Measurements from ENCODE around the gene MTX3. TPM values are rescaled to one million over a fixed set of nuclear protein-coding genes. Genes with fewer than 3 reads are reported as not detected.

MTX3 gene, protein sequence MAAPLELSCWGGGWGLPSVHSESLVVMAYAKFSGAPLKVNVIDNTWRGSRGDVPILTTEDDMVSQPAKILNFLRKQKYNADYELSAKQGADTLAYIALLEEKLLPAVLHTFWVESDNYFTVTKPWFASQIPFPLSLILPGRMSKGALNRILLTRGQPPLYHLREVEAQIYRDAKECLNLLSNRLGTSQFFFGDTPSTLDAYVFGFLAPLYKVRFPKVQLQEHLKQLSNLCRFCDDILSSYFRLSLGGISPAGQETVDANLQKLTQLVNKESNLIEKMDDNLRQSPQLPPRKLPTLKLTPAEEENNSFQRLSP
- 10 to 100 TPM; 10.6 to 13.6 (median 10.9) TPM for total RNA-seq
- total RNA-seq (2013): 14.5 TPM

DNA sequence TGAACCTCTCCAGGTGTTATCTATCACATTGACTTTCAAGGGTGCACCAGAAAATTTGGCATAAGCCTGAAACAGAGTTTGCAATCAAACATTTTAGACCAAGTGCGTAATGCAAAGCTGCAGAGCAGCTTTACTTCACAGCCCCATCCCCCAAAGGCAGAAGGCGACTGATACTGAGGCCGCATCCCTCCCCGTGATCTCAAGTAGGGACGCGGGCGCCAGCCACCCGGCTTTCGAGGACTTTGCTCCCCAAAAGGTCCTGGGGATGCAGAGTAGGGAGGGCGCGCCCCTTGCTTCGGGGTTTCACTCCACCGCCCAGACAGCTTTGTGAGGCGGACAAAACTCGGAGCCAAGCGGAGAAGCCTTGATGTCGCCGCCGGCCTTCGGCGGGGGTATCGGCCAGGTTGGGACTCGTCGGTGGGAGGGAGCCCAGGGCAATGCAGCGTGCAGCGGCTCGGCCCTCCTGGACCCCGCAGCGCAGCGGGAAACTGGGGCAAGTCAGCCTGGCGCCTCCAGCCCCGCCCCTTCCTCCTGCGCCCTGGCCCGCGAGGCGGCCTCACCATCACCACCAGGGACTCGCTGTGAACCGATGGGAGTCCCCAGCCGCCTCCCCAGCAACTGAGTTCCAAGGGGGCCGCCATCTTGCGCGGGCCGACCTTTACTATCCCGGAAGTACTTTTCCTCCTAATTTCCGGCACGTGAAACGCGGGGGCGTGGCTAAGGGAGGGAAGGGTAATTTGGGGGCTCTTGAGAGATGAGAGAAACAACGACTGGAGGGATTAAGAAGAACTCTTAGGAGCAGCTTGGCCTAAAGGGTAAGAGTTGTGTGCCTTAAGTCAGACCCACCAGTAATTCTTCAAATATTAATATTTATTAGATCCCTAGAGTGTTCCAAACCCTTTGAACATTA is at the start of gene MTX3:
Gene MTX3, minus strand, starts transcription at position 665 of the 910 bp plus-strand sequence. Its CDS starts 24 bp downstream, at position 641.
- peaks cover 15% of the 10 kb centered on the region for H3K36me3 ChIP-seq (ENCODE audit: control insufficient read depth, insufficient read depth, low read length)
- Mint-ChIP-seq H3K27me3 (ENCODE audit: low read depth in 2 of 2) (peaks cover 13 to 24% of the 10 kb centered on the region in 2 donors), H3K4me3 (peak within 1 kb of the TSS; percentile 80), H3K4me1 (peaks cover 18 to 19% of the 10 kb centered on the region in 2 donors), H3K9me3 (no peaks in the 10 kb centered on the region), H3K36me3 (peaks cover 10% of the 10 kb centered on the region), H3K27ac (peak within 1 kb of the TSS; percentile 71 to 85)
- intact Hi-C loops (cut with micrococcal nuclease): no loop called here
- peak; percentile 92 to 97 (median 92) for ATAC-seq
- peak within 1 kb of the TSS; percentile 61 for H3K4me3 ChIP-seq (ENCODE audit: low read length)
- TF ChIP-seq, protein P1, sequence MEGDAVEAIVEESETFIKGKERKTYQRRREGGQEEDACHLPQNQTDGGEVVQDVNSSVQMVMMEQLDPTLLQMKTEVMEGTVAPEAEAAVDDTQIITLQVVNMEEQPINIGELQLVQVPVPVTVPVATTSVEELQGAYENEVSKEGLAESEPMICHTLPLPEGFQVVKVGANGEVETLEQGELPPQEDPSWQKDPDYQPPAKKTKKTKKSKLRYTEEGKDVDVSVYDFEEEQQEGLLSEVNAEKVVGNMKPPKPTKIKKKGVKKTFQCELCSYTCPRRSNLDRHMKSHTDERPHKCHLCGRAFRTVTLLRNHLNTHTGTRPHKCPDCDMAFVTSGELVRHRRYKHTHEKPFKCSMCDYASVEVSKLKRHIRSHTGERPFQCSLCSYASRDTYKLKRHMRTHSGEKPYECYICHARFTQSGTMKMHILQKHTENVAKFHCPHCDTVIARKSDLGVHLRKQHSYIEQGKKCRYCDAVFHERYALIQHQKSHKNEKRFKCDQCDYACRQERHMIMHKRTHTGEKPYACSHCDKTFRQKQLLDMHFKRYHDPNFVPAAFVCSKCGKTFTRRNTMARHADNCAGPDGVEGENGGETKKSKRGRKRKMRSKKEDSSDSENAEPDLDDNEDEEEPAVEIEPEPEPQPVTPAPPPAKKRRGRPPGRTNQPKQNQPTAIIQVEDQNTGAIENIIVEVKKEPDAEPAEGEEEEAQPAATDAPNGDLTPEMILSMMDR (IDR thresholded peaks at IDR 0.05): no peak
- no peaks in the 10 kb centered on the region for H3K9me3 ChIP-seq (ENCODE audit: control insufficient read depth, insufficient read depth, low read length)
- peaks cover 7% of the 10 kb centered on the region for H3K27me3 ChIP-seq (ENCODE audit: control insufficient read depth, insufficient read depth, low read length)
- H3K27ac ChIP-seq (ENCODE audit: low read length): peak within 1 kb of the TSS; percentile 71
- peak; percentile 70 to 92 for DNase-seq
- WGBS (ENCODE audit: insufficient coverage): 6% methylated on average over 46 of the region's 50 CpGs
- peaks cover 15% of the 10 kb centered on the region for H3K4me1 ChIP-seq (ENCODE audit: control insufficient read depth, insufficient read depth, low read length)

DNA sequence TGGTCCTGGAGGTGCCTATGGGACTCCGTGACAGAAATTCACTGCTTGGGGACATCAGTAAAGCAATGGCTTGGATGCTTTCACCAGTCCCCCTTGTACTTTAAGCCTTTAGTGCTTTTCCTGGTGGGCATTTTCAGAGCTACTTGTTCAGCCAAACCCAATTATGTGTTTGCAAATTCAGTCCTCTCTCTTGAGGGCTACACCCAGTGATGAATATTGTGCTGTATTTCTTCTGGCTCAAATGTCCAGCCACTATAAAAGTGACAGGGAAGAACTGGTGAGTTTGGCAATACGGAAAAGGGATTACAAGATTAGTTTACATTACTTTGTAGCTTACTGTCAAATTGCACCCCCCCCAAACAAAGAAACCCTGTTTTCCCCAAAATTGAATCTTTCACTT is 48.6 kb upstream of the MTX3 start:
- Mint-ChIP-seq H3K27ac (no peak overlapping the region), H3K36me3 (no peaks in the 10 kb centered on the region), H3K4me3 (no peak overlapping the region), H3K9me3 (no peaks in the 10 kb centered on the region), H3K27me3 (ENCODE audit: low read depth in 2 of 2) (peaks cover 42 to 85% of the 10 kb centered on the region in 2 donors), H3K4me1 (no peaks in the 10 kb centered on the region)
- TF ChIP-seq, protein P1 (IDR thresholded peaks at IDR 0.05): no peak
- Histone ChIP-seq H3K27ac (ENCODE audit: low read length) (no peak overlapping the region), H3K4me1 (ENCODE audit: control insufficient read depth, insufficient read depth, low read length) (no peaks in the 10 kb centered on the region), H3K9me3 (ENCODE audit: control insufficient read depth, insufficient read depth, low read length) (no peaks in the 10 kb centered on the region), H3K36me3 (ENCODE audit: control insufficient read depth, insufficient read depth, low read length) (no peaks in the 10 kb centered on the region), H3K4me3 (ENCODE audit: low read length) (no peak overlapping the region), H3K27me3 (ENCODE audit: control insufficient read depth, insufficient read depth, low read length) (peaks cover 16% of the 10 kb centered on the region)
- WGBS (ENCODE audit: insufficient coverage): 83% methylated on average over 2 of the region's 2 CpGs
- intact Hi-C loops (cut with micrococcal nuclease): no loop called here
- DNase-seq (no peak), ATAC-seq (no peak)

DNA sequence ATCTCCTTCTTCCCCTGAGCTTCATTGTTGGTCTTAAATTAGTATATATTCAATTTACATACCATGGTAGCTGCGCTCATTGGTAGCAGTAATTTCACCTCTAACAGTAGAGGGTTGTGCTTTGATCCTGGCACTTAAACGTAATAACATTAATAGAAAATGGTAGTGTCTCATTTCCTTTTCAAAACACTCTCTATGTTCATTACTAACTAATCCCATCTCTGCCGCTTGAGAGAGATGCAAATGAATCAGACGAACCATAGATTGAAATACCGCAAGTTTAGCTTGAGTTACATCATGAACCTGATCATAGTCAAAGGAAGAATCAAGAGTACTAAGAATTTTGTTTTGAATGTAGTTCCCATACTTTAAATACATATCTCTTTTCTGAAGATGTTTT is 46.3 kb upstream of the MTX3 start:
- H3K27ac ChIP-seq (ENCODE audit: low read length): no peak overlapping the region
- no peak overlapping the region for H3K4me3 Mint-ChIP-seq
- H3K36me3 ChIP-seq (ENCODE audit: control insufficient read depth, insufficient read depth, low read length): no peaks in the 10 kb centered on the region
- peaks cover 22% of the 10 kb centered on the region for H3K27me3 ChIP-seq (ENCODE audit: control insufficient read depth, insufficient read depth, low read length)
- H3K27me3 Mint-ChIP-seq (ENCODE audit: low read depth in 2 of 2): peaks cover 53 to 88% of the 10 kb centered on the region in 2 donors
- H3K4me1 ChIP-seq (ENCODE audit: control insufficient read depth, insufficient read depth, low read length): no peaks in the 10 kb centered on the region
- H3K4me3 ChIP-seq (ENCODE audit: low read length): no peak overlapping the region
- no peak for ATAC-seq
- no peaks in the 10 kb centered on the region for H3K36me3 Mint-ChIP-seq
- DNase-seq: no peak
- WGBS (ENCODE audit: insufficient coverage): no CpG with 5 or more reads among the region's 5 CpGs
- intact Hi-C loops (cut with micrococcal nuclease): no loop called here
- no peaks in the 10 kb centered on the region for H3K9me3 ChIP-seq (ENCODE audit: control insufficient read depth, insufficient read depth, low read length)
- no peaks in the 10 kb centered on the region for H3K9me3 Mint-ChIP-seq
- no peak overlapping the region for H3K27ac Mint-ChIP-seq
- H3K4me1 Mint-ChIP-seq: no peaks in the 10 kb centered on the region
- TF ChIP-seq, protein P1 (IDR thresholded peaks at IDR 0.05): no peak

Data from natural killer cell (primary cell).